HG02885 (cell line): ENCODE data around the gene TAB3.

ENCODE experiments used
- ATAC-seq: cut with Tn5 transposase; IDR thresholded peaks from one replicate; pipeline ENCODE4 v1.9.1; 2021; ENCODE audit warnings: mild to moderate bottlenecking; ENCODE audit not compliant: unreplicated experiment, poor library complexity

TAB3 gene

DNA sequence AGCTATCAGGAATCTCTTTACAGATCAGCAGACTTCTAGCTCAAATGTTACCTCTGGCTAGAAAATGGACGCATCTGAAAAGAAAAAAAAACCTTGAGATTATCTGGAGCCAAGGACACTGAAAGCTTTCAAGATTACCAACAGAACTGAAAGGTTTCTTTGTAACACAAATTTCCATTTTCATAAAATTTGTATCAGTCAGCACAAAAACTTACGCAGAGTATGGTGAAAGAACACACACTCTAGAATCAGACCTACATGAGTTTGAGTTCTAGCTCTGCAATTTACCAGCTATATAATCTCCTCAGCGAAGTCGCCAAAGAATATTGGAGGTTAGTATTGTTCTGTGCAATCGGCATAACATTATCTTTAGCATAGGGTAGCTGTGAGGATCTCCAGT is 1.8 kb downstream of the TAB3 start:
- no peak for ATAC-seq

DNA sequence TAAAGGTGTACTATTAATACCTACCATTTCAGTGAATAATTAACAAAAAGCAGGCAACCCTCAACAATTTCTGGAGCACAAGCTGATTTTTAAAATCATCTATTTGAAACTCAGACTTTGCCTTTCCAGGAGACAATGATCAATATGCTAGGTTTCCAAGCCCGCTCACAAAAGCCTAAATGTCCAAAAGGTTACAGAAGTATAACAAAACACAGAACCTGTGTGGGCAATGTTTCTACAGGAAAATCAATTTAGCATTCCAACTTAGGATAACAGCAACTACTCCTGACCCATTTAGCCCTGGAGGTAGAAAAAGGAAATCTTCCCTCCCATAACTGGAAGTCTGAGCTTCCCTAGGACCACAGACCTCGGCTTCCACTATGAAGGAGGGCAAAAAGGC is 3.9 kb downstream of the TAB3 start:
- ATAC-seq = no peak

DNA sequence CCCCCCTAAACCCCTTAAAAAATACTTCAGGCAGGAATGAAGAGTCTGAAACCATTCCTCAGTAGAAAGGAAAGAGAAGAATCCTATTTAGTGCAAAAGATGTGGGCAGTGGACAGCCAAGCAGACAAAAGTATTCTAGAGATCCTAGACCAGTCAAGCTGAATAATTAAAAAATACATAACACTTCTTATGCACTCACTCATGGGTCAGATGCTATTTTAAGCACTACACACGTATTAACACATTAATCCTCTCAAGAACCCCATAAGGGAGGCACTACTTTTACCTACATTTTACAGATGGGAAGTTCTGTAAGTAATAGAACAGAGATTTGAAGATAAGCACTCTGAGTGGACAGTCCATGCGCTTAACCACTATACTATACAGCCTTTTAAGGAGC is 5.9 kb downstream of the TAB3 start:
- ATAC-seq = no peak

GRCh38 chrX:30881797-30882196 is 7.3 kb downstream of the TAB3 start:
- ATAC-seq = no peak

DNA sequence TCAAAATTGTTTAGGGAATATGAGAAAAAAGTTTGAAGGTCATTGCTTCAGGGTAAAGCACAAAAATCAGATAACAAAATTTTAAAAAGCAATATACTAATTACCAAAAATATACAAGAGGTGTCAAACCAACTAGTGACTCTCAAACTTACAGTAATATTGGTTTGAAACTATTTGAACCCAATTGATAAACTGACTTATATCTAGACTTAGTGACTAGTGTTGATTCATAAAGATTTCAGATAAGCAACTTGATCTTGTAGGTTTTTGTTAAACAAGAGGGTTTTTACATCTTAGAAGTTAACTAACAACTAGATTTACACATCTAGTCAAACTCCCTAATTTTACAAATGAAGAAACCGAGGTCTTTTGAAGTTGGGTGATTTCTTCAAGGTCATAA is 7.7 kb downstream of the TAB3 start:
- ATAC-seq = no peak

DNA sequence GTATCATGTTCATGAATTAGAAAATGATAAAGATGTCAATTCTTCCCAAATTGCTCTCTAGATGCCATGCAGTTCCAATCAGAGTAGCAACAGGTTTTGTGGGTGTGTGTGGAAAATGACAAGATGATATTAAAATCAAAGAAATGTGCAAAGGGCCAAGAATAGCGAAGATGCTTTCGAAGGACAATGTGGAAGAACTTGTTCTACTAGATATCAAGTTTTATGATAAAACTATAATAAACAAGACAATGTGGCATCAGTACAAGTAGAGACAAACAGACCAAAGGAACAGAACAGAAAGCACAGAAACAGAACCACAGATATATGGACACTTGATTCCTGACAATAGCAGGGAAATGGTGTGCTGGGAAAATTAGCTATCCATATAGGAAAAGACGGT is 9.0 kb downstream of the TAB3 start:
- no peak for ATAC-seq

DNA sequence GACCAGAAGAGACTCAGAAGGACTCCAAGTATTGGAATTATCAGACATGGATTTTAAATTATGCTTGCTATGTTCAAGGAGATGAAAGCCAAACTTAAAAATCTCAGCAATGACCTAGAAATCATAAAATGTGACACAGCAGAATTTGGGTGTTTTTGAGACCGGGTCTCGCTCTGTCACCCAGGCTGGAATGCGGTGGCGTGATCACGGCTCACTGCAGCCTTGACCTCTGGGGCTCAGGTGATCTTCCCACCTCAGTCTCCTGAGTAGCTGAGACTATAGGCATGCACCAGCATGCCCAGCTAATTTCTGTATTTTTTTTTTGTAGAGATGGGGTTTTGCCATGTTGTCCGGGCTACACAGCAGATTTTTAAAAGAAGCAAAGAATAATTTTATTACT is 12.7 kb downstream of the TAB3 start:
- no peak for ATAC-seq

DNA sequence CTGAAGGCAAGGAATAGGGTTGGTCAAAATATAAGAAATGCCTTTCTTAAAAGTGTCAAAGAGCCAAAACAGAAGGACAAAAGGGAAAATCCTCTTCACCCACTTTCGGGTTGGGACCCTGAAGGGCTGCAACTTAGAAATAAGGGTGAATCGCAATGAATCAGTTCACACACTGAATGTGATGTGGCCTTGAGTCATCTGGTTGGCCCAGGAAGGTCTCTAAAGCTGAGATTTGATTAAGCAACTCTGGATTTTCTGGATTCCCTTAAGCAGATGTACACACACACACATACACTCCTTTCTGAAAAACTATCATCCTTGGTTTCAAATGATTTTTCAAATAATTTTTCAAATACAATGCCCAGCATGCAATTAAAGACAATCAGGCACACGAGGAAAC is 13.1 kb downstream of the TAB3 start:
- no peak for ATAC-seq

DNA sequence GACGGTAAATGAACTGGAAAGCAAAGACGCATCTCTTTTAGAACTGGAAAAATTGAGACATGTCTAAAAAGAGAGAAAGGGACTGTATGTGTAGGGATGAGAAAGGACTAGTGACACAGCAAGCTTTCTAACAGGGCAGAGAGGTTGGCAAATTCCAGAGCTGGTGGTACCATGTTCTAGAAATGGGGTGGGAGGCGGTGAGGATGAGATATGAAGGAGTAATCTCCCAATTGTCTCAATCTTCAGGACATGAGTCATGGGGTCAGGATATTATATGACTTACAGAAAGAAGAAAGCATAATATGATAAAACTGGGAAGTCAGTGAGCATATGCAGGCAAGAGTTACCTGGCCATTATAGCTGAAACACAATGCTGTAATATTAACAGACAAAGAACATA is 14.2 kb downstream of the TAB3 start:
- no peak for ATAC-seq

- ATAC-seq = no peak
Observed at GRCh38 chrX:30870572-30870971, 18.5 kb downstream of the TAB3 start.

DNA sequence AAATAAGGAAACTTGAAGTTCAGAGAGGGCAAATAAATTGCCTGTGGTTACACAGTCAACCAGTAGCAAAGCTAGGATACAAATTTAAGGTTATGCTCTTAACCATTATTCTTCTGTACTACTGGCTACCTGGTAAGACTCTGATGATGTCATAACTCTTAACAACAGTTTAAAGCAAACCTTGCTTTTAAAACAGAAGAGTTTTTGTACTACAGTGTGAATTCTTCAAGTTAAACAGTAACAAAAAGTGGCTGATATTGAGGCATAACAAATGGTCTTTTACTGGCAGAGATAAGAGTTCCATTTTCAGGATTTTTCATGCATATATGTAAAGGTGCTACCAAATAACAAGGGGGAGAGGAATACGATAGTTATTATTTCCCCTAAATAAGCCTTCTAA is 23.4 kb downstream of the TAB3 start:
- no peak for ATAC-seq

DNA sequence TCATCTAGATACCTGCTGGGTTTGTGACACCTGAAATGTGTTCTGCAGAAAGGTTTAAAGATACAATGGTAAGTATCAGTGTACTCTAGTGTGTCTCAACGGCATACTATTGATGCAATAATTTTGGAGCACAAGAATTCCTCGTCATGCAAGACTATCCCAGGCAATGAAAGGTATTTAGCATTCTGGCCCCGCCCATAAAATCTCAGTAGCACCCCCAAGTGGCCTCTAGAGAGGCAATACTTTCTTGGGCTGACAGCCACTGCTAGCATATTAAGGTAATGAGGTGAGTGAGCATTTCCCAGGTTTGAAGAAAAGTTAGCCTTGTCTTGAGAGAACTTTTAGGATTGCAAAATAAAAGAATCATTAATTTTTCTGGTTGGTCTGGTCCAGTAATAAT is 24.0 kb downstream of the TAB3 start:
- ATAC-seq = peak; percentile 65

- peak; percentile 40 for ATAC-seq
Observed at GRCh38 chrX:30864383-30864785, 24.7 kb downstream of the TAB3 start.

GRCh38 chrX:30863974-30864373 is 25.1 kb downstream of the TAB3 start:
- ATAC-seq = peak; percentile 22

DNA sequence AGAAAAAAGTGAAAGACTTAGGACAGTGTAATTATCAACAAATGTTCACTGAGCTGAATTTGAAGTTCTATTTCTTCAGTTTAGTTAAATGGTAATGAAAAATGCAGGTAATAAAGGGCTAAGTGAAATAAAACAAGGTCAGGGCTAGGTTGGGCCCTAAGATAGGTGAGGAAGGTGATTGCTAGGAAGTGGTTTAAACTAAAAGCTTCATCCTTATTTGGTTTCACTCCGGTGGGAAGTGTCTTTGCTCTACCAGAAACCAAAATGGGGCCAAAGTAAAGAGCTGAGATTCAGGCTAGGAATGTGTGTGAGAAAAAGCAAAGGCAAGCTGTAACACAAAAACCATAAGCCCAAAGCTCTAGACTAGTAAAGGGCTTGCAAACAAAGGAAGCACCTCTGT is 31.0 kb downstream of the TAB3 start:
- ATAC-seq = no peak

GRCh38 chrX:30851449-30851848 is 37.6 kb downstream of the TAB3 start:
- ATAC-seq = no peak

- ATAC-seq = no peak
Observed at GRCh38 chrX:30835373-30835772, 53.7 kb downstream of the TAB3 start.

- ATAC-seq = no peak
Observed at GRCh38 chrX:30833896-30834295, 55.2 kb downstream of the TAB3 start.

- no peak for ATAC-seq
Observed at GRCh38 chrX:30831082-30831481, 58.0 kb downstream of the TAB3 start.

DNA sequence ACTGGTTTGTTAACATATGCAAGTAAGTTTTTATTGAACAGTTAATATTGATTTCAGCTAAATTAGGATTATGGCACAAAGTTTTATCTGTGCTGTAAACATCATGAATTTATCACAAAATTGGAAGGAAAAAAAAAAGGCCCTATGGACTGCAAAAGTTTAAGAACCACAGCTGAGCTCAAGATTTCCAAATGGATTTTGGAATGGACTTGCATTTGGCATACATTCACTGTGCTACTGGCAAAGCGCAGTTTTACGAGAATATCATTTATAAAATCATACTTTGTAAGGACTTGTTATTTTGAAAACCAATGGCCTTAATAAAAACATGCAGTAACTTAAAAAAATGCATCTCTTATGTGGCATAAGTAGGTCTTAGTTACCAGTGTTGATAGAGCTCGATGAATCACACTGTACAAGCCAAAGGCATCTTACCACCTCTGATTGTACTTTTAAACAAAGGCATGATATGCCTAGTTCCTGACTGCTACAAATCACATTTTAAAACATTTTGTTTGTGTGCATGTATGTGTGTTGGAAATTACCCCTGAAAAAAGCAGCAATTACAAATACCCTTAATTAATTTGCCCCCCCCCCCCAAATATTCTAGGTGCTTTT is 58.6 kb downstream of the TAB3 start:
- ATAC-seq = no peak

- no peak for ATAC-seq
Observed at GRCh38 chrX:30824275-30824674, 64.8 kb downstream of the TAB3 start.

- ATAC-seq = peak; percentile 7
Observed at GRCh38 chrX:30822764-30823163, 66.3 kb downstream of the TAB3 start.
